K562 (cell line): ENCODE data around the gene TMEM126B. TPM values are rescaled to one million over a fixed set of nuclear protein-coding genes. Genes with fewer than 3 reads are reported as not detected.

ENCODE experiments used
- CHD2 ChIP-seq: IDR thresholded peaks from 2 replicates; pipeline ENCODE4 v1.6.1; 2011; ENCODE audit warnings: low read depth, low read length
- CREM ChIP-seq: IDR thresholded peaks from 2 replicates; pipeline ENCODE4 v1.6.1; 2014; ENCODE audit warnings: antibody characterized with exemption, low read depth
- HDAC6 ChIP-seq: IDR thresholded peaks from 2 replicates; pipeline ENCODE4 v1.6.1; 2012; ENCODE audit warnings: low read depth, mild to moderate bottlenecking, control low read depth, inconsistent platforms, low read length, moderate library complexity
- MEF2A ChIP-seq: IDR thresholded peaks from 2 replicates; pipeline ENCODE4 v1.6.1; 2011; ENCODE audit warnings: low read depth, mild to moderate bottlenecking, low read length, moderate library complexity; ENCODE audit not compliant: control insufficient read depth
- NFIC ChIP-seq: fragments of 450-650 bp; IDR thresholded peaks from 2 replicates; pipeline ENCODE4 v1.6.1; 2017; ENCODE audit warnings: mild to moderate bottlenecking, inconsistent platforms
- ZC3H11A ChIP-seq: IDR thresholded peaks from 2 replicates; pipeline ENCODE4 v1.6.1; 2012; ENCODE audit warnings: low read depth, low read length, improper control_type of control experiment
- ZC3H8 ChIP-seq: fragments of 450-650 bp; IDR thresholded peaks from 2 replicates; pipeline ENCODE4 v1.6.1; 2017
- ZNF12 ChIP-seq: sonication (generic); formaldehyde crosslinking; IDR thresholded peaks from 2 replicates; pipeline ENCODE4 v1.4.0; 2020; ENCODE audit warnings: mild to moderate bottlenecking, missing genetic modification reagents
- ZNF175 ChIP-seq: fragments of 200-800 bp; sonication (Bioruptor generic); IDR thresholded peaks from 2 replicates; pipeline ENCODE4 v1.6.1; 2016; ENCODE audit warnings: low read depth, mild to moderate bottlenecking, missing genetic modification characterization, missing compliant biosample characterization
- ZNF23 ChIP-seq: fragments of 250-450 bp; sonication (Bioruptor Pico); IDR thresholded peaks from 2 replicates; pipeline ENCODE4 v1.4.0; 2020; ENCODE audit warnings: mild to moderate bottlenecking
- ZNF408 ChIP-seq: fragments of 250-450 bp; sonication (Bioruptor Pico); IDR thresholded peaks from 2 replicates; pipeline ENCODE4 v1.4.0; 2020; ENCODE audit warnings: low read depth, mild to moderate bottlenecking, moderate library complexity
- polyA plus RNA-seq, 8 experiments: library from polyadenylated mRNA; depleted of rRNA in 4 of 8; stranded (reverse) in 5 of 8; unstranded in 3 of 8; fragments of >200 nt; fragmentation: Nextera tagmentation in 2 of 8; fragmentation: Illumina TruSeq in 1 of 8; extraction: Ambion mirVana in 2 of 8; extraction: Trizol in 1 of 8; gene quantifications; 2 replicates each; pipeline versions ENCODE4 v1.2.1 to v1.2.3, GENCODE V29; 2011 to 2014; ENCODE audit warnings: inconsistent platforms in 1 of 8, missing spikeins in 1 of 8
- total RNA-seq, 7 experiments: library from RNA; depleted of rRNA in 6 of 7; stranded (reverse); fragments of >200 nt in 6 of 7; fragmentation: Illumina TruSeq in 2 of 7; extraction: Trizol in 2 of 7; gene quantifications; 2 replicates each; pipeline versions ENCODE4 v1.2.1 to v1.2.3, GENCODE V29; 2011 to 2021; ENCODE audit warnings: low replicate concordance in 1 of 7
- TF ChIP-seq, protein P1 (sequence below): fragments of 200-400 bp; formaldehyde crosslinking; IDR thresholded peaks from 2 replicates; pipeline ENCODE4 v1.6.1; 2017; ENCODE audit warnings: mild to moderate bottlenecking, low read depth, low read length, moderate library complexity
- TF ChIP-seq, protein P2 (sequence below): fragments of 450-650 bp; IDR thresholded peaks from 2 replicates; pipeline ENCODE4 v1.6.1; 2016; ENCODE audit warnings: mild to moderate bottlenecking

Gene TMEM126B
- total and polyA plus RNA-seq, 9 of the 15 experiments (the other 6 are each of a cell fraction or from before 2014, with no cell fraction given), result 85.5 to 226 (median 164) TPM

DNA sequence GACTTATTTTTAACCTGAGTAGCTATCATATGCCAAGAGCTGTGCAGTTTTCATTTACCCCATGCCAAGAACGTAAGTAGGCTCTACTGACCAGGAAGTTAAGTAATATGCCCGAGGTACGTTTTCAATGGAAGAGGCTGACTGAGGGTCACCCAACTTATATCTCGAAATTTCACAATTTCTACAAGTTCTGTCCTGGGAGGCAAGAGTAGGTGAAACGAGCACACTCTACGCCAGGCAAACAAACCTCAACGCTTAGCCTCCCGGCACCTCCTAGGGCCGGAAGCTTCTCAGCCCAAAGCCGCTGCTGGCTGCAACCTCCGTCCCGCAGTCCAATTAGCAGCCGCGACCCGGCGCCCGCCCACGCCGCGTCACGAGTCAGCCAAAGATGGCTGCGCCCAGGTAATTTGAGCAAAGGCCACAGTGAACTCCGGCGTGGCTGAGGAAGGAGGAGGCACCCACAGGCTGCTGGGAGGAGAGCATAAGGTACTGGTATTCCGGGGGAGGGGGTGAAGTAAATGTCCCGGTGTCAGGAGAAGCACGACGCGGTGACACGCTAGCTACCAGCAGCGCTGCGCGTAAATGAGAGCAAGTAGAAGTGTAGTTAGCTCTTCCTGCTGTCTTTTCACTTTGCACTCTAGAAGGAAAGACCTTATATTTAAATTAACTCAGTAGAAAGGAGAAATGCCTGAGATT lies 19.4 kb downstream of the TMEM126B start, which contains the start of gene TMEM126A (continued):
- TF ChIP-seq, protein P1, sequence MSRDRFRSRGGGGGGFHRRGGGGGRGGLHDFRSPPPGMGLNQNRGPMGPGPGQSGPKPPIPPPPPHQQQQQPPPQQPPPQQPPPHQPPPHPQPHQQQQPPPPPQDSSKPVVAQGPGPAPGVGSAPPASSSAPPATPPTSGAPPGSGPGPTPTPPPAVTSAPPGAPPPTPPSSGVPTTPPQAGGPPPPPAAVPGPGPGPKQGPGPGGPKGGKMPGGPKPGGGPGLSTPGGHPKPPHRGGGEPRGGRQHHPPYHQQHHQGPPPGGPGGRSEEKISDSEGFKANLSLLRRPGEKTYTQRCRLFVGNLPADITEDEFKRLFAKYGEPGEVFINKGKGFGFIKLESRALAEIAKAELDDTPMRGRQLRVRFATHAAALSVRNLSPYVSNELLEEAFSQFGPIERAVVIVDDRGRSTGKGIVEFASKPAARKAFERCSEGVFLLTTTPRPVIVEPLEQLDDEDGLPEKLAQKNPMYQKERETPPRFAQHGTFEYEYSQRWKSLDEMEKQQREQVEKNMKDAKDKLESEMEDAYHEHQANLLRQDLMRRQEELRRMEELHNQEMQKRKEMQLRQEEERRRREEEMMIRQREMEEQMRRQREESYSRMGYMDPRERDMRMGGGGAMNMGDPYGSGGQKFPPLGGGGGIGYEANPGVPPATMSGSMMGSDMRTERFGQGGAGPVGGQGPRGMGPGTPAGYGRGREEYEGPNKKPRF, result no peak
- TF ChIP-seq HDAC6, result no peak
- TF ChIP-seq ZNF175 (CRISPR knock-in tag), result no peak
- 0 out of 2 replicates have a peak, but pooled peaks have one; percentile 80 for TF ChIP-seq ZNF12 (CRISPR knock-in tag)
- TF ChIP-seq CHD2, result no peak
- TF ChIP-seq MEF2A, result no peak
- no peak for TF ChIP-seq ZNF408
- no peak for TF ChIP-seq ZC3H11A
- TF ChIP-seq CREM, result peak; percentile 89
- no peak for TF ChIP-seq NFIC
- TF ChIP-seq ZC3H8, result no peak
- no peak for TF ChIP-seq ZNF23
- TF ChIP-seq, protein P2, sequence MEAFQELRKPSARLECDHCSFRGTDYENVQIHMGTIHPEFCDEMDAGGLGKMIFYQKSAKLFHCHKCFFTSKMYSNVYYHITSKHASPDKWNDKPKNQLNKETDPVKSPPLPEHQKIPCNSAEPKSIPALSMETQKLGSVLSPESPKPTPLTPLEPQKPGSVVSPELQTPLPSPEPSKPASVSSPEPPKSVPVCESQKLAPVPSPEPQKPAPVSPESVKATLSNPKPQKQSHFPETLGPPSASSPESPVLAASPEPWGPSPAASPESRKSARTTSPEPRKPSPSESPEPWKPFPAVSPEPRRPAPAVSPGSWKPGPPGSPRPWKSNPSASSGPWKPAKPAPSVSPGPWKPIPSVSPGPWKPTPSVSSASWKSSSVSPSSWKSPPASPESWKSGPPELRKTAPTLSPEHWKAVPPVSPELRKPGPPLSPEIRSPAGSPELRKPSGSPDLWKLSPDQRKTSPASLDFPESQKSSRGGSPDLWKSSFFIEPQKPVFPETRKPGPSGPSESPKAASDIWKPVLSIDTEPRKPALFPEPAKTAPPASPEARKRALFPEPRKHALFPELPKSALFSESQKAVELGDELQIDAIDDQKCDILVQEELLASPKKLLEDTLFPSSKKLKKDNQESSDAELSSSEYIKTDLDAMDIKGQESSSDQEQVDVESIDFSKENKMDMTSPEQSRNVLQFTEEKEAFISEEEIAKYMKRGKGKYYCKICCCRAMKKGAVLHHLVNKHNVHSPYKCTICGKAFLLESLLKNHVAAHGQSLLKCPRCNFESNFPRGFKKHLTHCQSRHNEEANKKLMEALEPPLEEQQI, result no peak; the same call in 1 of the 2 replicates
